GM23248 (cell line): Measurements from ENCODE around the gene HNRNPH3.

Source experiments
- EZH2 ChIP-seq: fragments of 200-600 bp; sonication (generic); IDR thresholded peaks from 2 replicates; pipeline ENCODE4 v1.6.1; 2018; ENCODE audit warnings: antibody characterized with exemption, mild to moderate bottlenecking; ENCODE audit not compliant: insufficient read depth, poor library complexity, severe bottlenecking
- EZH2phosphoT487 ChIP-seq: fragments of 200-600 bp; sonication (generic); IDR thresholded peaks from 2 replicates; pipeline ENCODE4 v1.6.1; 2018; ENCODE audit warnings: antibody characterized with exemption, moderate library complexity, mild to moderate bottlenecking, low read depth; ENCODE audit not compliant: insufficient read depth

GRCh38 chr10:68334672-68335467, 3.0 kb downstream of the HNRNPH3 start:
- TF ChIP-seq EZH2 (no peak), EZH2phosphoT487 (no peak)
